HEK293T (cell line): ENCODE results near the gene CHAF1B.

Source experiments
- FOXM1 ChIP-seq: fragments of 450-650 bp; IDR thresholded peaks from 2 replicates; pipeline ENCODE4 v1.6.1; 2017; ENCODE audit warnings: mild to moderate bottlenecking, borderline replicate concordance
- NFRKB ChIP-seq: fragments of 450-650 bp; IDR thresholded peaks from 2 replicates; pipeline ENCODE4 v1.6.1; 2016; ENCODE audit warnings: mild to moderate bottlenecking, moderate library complexity

DNA sequence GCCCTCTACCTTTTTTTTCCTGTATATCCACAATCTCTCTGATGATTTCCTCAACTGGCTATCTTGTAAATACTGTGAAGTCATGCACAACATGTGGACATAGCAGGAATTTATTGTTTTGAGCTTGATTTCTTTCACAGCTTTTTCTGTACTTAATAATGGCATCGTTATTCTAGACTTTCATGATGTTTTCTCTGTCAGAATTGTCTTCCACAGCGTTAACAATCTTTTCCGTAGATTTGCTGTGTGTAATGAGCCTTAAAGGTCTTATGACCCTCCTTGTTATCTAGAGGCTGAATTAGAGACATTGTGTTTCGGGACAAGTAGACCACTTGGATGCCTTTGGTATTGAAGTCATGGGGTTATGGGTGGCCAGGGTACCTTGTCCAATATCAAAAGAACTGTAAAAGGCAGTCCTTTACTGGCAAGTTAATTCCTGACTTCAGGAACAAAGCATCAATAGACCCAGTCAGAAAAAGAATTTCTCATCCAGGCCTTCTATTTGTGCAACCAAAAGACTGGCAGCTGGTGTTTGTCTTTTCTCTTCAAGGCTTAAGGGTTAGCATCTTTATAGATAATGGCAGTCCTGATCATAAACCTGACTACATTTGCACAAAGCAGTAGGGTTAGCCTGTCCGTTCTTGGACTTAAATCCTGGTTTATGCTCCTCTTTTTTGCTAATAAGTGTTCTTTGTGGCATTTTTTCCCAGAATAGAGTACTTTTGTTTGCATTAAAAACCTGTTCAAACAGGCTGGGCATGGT lies 30.1 kb upstream of the CHAF1B start:
- no peak for TF ChIP-seq NFRKB
- no peak for TF ChIP-seq FOXM1
